Measurements from ENCODE around the gene BHMT.

The BHMT gene

GRCh38 chr5:79136618-79137017, 25.0 kb downstream of the BHMT start:
- TF ChIP-seq CTCF (IDR thresholded peaks at IDR 0.05), result no peak

GRCh38 chr5:79140553-79140952, 28.9 kb downstream of the BHMT start:
- no peak for TF ChIP-seq CTCF (IDR thresholded peaks at IDR 0.05)

- TF ChIP-seq CTCF (IDR thresholded peaks at IDR 0.05), result no peak
These were observed 32.2 kb downstream of the BHMT start for GRCh38 chr5:79143684-79144379.

GRCh38 chr5:79147076-79147475, 35.5 kb downstream of the BHMT start:
- TF ChIP-seq CTCF (IDR thresholded peaks at IDR 0.05), result no peak

- no peak for TF ChIP-seq CTCF (IDR thresholded peaks at IDR 0.05)
These were observed 37.8 kb downstream of the BHMT start for GRCh38 chr5:79149433-79149832.

- no peak for TF ChIP-seq CTCF (IDR thresholded peaks at IDR 0.05)
These were observed 40.5 kb downstream of the BHMT start for GRCh38 chr5:79151942-79152671.

- no peak for TF ChIP-seq CTCF (IDR thresholded peaks at IDR 0.05)
These were observed 45.7 kb downstream of the BHMT start for GRCh38 chr5:79157305-79157704.

All from LNCAP (cell line).